A549 treated with CpdA at 1 μM for 4 hours (cell line): ENCODE measurements around the gene TTLL4. TPM values are rescaled to one million over a fixed set of nuclear protein-coding genes. Genes with fewer than 3 reads are reported as not detected.

Source experiments
- total RNA-seq: library from RNA; stranded (reverse); fragments of 200-300 nt; extraction: Qiagen RNA extraction; gene quantifications from 5 replicates; pipeline ENCODE4 v1.2.3, GENCODE V29; 2022; ENCODE audit warnings: low read depth

The TTLL4 gene, protein sequence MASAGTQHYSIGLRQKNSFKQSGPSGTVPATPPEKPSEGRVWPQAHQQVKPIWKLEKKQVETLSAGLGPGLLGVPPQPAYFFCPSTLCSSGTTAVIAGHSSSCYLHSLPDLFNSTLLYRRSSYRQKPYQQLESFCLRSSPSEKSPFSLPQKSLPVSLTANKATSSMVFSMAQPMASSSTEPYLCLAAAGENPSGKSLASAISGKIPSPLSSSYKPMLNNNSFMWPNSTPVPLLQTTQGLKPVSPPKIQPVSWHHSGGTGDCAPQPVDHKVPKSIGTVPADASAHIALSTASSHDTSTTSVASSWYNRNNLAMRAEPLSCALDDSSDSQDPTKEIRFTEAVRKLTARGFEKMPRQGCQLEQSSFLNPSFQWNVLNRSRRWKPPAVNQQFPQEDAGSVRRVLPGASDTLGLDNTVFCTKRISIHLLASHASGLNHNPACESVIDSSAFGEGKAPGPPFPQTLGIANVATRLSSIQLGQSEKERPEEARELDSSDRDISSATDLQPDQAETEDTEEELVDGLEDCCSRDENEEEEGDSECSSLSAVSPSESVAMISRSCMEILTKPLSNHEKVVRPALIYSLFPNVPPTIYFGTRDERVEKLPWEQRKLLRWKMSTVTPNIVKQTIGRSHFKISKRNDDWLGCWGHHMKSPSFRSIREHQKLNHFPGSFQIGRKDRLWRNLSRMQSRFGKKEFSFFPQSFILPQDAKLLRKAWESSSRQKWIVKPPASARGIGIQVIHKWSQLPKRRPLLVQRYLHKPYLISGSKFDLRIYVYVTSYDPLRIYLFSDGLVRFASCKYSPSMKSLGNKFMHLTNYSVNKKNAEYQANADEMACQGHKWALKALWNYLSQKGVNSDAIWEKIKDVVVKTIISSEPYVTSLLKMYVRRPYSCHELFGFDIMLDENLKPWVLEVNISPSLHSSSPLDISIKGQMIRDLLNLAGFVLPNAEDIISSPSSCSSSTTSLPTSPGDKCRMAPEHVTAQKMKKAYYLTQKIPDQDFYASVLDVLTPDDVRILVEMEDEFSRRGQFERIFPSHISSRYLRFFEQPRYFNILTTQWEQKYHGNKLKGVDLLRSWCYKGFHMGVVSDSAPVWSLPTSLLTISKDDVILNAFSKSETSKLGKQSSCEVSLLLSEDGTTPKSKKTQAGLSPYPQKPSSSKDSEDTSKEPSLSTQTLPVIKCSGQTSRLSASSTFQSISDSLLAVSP
- 27.1 to 34.0 TPM (median 27.5 TPM) in 5 replicates for total RNA-seq

DNA sequence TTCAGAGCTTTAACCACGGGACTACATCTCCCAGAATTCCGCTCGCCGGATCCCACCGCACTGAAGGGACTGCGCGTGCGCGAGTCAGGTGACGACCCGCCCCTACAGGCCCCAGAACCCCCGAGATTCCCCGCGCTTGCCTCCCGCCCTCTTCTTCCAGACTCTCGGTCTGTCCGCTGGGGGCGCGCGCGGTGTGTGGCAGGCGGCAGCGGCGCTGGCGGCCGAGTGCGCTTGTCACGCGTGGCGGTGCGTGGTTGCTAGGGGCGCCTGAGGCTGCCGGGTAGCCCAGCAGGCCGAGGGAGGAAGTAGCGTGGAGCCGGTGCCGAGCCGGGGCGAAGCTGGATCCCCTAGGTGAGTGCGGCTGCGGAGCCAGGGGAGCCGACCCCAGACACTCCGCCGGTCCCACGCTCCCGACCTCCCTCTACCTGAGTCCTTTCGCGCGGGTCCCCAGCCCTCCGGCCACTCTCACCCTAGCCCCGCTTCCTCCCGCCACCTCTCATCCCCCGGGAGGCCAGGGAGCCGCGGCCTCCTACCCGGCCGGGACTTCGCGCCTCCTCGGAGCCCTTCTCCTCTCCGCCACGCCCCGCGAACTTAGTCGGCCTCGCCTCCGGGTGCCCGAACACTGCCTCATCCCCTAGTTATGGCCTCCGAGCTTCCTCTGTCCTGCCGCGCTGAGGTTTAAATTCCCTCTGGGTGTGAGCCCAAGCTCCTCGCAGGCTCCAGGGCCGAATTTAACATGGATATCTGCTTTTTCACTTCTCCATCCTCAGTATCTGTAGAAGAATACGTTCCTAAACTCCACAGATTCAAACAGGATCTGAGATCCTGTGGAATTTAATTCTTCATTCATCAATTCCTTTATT lies at the start of gene TTLL4:
Gene TTLL4 (plus strand): TSS at position 149 of the 863 bp plus-strand sequence. CDS start 26,842 bp downstream, outside the sequence.

DNA sequence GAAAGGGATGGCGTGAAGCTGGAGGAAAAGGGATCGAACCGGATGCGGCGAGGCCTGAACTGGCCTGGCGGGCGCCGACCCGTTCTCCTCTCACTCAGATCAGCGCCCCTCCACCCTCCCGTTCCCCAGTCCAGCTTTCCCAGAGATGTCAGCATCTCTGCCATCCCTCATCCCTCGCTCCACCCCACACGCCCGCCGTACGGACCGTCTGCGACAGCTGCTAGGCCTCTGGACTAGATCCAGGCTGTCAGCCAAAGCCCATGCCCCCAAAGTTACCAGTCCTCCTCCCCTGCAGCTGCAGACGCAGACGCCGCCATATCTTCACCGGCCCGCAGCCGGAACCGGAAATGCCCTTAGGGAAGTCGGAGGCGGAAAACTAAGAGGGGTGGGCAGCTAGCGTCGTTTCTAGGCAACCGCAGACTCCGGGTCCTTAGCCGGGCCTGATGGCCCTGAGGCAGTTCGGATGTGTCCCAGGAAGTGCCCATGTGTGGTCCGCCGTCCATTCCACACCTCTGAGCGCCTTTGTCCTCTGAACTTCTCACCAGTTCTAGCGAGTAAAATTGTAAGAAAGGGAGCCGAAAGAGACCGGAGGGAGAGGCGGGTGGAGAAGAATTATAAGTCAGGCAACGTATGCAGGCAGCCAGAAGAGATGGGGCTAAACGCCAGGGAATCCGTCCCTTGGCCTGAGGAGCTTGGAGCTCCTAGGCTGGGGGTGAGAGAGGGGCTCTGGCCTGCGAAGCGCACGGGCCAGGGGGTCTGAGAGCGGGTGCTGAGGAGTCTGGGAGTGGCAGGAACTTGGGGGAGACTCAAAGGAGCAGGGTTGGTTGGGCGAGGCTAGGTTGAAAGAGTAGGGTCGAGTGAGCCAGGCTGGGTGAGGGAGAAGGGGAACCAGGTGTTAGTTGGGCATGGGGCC lies 38.7 kb upstream of the TTLL4 start, which contains the start of the genes RNF25 and STK36:
Gene RNF25 (minus strand): TSS at position 349 of the 913 bp plus-strand sequence. CDS start 32 bp downstream, at position 317.
Gene STK36 (plus strand): TSS at position 433 of the 913 bp plus-strand sequence. CDS start 744 bp downstream, outside the sequence.

DNA sequence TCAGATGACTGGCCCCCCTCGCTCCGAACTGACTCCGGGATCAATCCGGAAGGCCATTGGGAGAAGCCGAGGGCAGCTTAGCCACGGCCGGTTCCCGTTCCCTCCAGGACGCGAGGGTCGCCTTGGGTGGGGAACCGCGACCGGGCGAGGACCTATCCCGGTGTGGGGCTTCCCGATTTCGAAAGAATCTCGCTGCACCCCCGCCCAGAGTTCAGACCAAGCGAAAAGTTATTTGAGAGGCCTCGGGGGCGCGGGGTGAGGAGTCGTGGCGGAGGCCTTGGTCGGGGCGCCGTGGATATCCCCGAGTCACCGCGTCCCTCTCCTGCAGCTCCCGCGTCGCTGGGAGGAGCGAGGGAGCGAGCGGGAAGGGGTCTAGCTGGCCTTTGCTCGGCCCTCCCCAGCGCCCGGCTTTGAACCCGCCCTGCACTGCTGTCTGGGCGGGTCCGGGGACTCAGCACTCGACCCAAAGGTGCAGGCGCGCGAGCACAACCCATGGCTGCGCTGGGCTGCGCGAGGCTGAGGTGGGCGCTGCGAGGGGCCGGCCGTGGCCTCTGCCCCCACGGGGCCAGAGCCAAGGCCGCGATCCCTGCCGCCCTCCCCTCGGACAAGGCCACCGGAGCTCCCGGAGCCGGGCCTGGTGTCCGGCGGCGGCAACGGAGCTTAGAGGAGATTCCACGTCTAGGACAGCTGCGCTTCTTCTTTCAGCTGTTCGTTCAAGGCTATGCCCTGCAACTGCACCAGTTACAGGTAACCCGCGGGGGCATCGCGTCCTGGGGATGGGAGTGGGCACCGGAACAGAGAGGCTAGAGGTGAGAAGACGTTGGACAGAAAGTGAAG lies 71.3 kb downstream of the TTLL4 start, which contains the start of gene CYP27A1:
Gene CYP27A1 (plus strand): TSS at position 457 of the 837 bp plus-strand sequence. CDS start 36 bp downstream, at position 493.

Other genes starting within 250 kb of the TTLL4 start
- gene USP37, start 142.5 kb upstream of the TTLL4 start, total RNA-seq, result 4.3 to 6.3 TPM (median 5.0 TPM) in 5 replicates
- 44.7 to 49.4 TPM (median 45.1 TPM) in 5 replicates for gene CNOT9, start 142.0 kb upstream of the TTLL4 start, total RNA-seq
- gene PLCD4, start 102.9 kb upstream of the TTLL4 start, total RNA-seq, result 0.29 to 0.60 TPM (median 0.35 TPM) in 5 replicates
- 13.9 to 18.9 TPM (median 15.4 TPM) in 5 replicates for gene ZNF142, start 51.2 kb upstream of the TTLL4 start, total RNA-seq
- 39.2 to 51.4 TPM (median 48.7 TPM) in 5 replicates for gene BCS1L, start 51.2 kb upstream of the TTLL4 start, total RNA-seq
- 43.3 to 48.2 TPM (median 44.4 TPM) in 5 replicates for gene RNF25, start 38.8 kb upstream of the TTLL4 start, total RNA-seq
- 13.5 to 17.3 TPM (median 13.7 TPM) in 5 replicates for gene STK36, start 38.7 kb upstream of the TTLL4 start, total RNA-seq
- 0.13 to 0.18 TPM (median 0.14 TPM) in 4 of 5 replicates, not detected in the other for gene CYP27A1, start 71.3 kb downstream of the TTLL4 start, total RNA-seq
- not detected in 5 replicates for gene PRKAG3, start 121.0 kb downstream of the TTLL4 start, total RNA-seq
- gene WNT6, start 149.0 kb downstream of the TTLL4 start, total RNA-seq, result 0.08 to 0.13 TPM (median 0.11 TPM) in 4 of 5 replicates, not detected in the other
- gene WNT10A, start 170.0 kb downstream of the TTLL4 start, total RNA-seq, result 0.06 to 0.24 TPM (median 0.10 TPM) in 4 of 5 replicates, not detected in the other
- gene CDK5R2, start 248.8 kb downstream of the TTLL4 start, total RNA-seq, result 0.89 to 3.2 TPM (median 2.2 TPM) in 5 replicates